GM12865 (cell line): ENCODE results near the gene MPIG6B.

Experiments used
- DNase-seq: peaks from one replicate; pipeline ENCODE4 v3.0.0; 2010; ENCODE audit warnings: low read depth
- H3K4me3 ChIP-seq: 2 replicates; pipeline ENCODE4 v1.5.1; 2011; ENCODE audit warnings: mild to moderate bottlenecking, low read depth, low read length, control low read depth
- CTCF ChIP-seq: IDR thresholded peaks from 2 replicates; pipeline ENCODE4 v1.5.1; 2011; ENCODE audit warnings: low read length, control low read depth, low read depth, inconsistent platforms; ENCODE audit not compliant: insufficient read depth; ENCODE audit errors: missing control alignments

Gene MPIG6B

GRCh38 chr6:31768363-31769257, 45.4 kb downstream of the MPIG6B start:
- DNase-seq = no peak

GRCh38 chr6:31769684-31770371, 46.7 kb downstream of the MPIG6B start:
- peak; percentile 83 for DNase-seq
- no peak overlapping the region for H3K4me3 ChIP-seq
- TF ChIP-seq CTCF = peak; percentile 89

More at GRCh38 chr6:31768363-31769257, 45.4 kb downstream of the MPIG6B start:
- TF ChIP-seq CTCF = no peak
- H3K4me3 ChIP-seq = no peak overlapping the region

- TF ChIP-seq CTCF = no peak
- no peak overlapping the region for H3K4me3 ChIP-seq
- no peak for DNase-seq
Observed at GRCh38 chr6:31770860-31771259, 47.7 kb downstream of the MPIG6B start.

GRCh38 chr6:31771992-31772358, 48.8 kb downstream of the MPIG6B start:
- no peak for TF ChIP-seq CTCF
- DNase-seq = no peak
- no peak overlapping the region for H3K4me3 ChIP-seq

- no peak for TF ChIP-seq CTCF
- no peak for DNase-seq
- no peak overlapping the region for H3K4me3 ChIP-seq
Observed at GRCh38 chr6:31775184-31775583, 52.0 kb downstream of the MPIG6B start.

- no peak overlapping the region for H3K4me3 ChIP-seq
- no peak for DNase-seq
- TF ChIP-seq CTCF = no peak
Observed at GRCh38 chr6:31775633-31776484, 52.7 kb downstream of the MPIG6B start.
